ENCODE measurements around the gene RTN4RL1. TPM values are rescaled to one million over a fixed set of nuclear protein-coding genes. Genes with fewer than 3 reads are reported as not detected.

Gene RTN4RL1
- total and polyA plus RNA-seq, 9 of the 15 experiments (the other 6 are each of a cell fraction or from before 2014, with no cell fraction given), result 0.04 to 0.06 (median 0.04) TPM; not detected in 5

DNA sequence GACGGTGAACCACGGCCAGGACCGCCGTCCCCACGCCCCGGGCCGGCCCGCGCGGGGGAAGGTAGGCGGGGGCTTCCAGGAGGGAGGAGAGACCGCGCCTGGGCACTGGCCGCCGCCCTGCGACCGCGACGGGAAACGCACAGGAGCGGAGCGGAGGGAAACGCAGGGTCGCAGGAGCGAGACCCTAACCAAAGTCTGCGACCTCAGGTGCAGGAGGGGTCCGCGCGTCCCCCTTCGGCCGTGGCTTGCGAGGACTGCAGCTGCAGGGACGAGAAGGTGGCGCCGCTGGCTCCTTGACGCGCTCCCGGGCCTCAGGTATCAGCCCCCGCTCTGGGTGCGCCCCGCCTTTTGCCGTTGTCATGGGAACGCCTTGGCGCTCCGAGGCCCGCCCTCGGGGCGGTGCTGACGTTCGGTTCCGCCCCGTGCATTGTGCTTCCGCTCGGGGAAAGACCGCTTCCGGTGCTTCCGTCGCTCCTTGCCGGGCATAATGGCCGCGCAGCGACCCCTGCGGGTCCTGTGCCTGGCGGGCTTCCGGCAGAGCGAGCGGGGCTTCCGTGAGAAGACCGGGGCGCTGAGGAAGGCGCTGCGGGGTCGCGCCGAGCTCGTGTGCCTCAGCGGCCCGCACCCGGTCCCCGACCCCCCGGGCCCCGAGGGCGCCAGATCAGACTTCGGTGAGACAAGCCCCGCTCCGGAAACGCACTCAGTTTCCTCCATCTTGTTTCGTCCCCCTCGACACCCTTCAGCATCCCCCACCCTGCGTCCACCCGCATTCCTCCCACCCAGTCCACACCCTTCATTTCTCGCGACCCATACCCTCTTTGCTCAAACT is 16.6 kb upstream of the RTN4RL1 start, which contains the start of gene OVCA2 (continued):
- TF ChIP-seq SRSF7 (optimal IDR thresholded peaks at IDR 0.05; ENCODE audit: low read depth, low read length) (no peak), NFATC3 (IDR thresholded peaks at IDR 0.05) (no peak), SMAD4 (CRISPR knock-in tag; conservative IDR thresholded peaks at IDR 0.05) (no peak), ZNF717 (CRISPR knock-in tag; IDR thresholded peaks at IDR 0.05) (no peak), RBBP5 (IDR thresholded peaks at IDR 0.05; ENCODE audit: borderline replicate concordance, insufficient read depth, low read length, poor library complexity, severe bottlenecking) (peak; percentile 82), CREBBP (IDR thresholded peaks at IDR 0.05; ENCODE audit: low read depth, low read length) (no peak), ZNF174 (CRISPR knock-in tag; IDR thresholded peaks at IDR 0.05) (no peak), HDAC1 (IDR thresholded peaks at IDR 0.05) (no peak), ETV5 (CRISPR knock-in tag; IDR thresholded peaks at IDR 0.05; ENCODE audit: low read depth) (peak; percentile 93), GABPB2 (CRISPR knock-in tag; conservative IDR thresholded peaks at IDR 0.05) (no peak)
- TF ChIP-seq, protein P1, sequence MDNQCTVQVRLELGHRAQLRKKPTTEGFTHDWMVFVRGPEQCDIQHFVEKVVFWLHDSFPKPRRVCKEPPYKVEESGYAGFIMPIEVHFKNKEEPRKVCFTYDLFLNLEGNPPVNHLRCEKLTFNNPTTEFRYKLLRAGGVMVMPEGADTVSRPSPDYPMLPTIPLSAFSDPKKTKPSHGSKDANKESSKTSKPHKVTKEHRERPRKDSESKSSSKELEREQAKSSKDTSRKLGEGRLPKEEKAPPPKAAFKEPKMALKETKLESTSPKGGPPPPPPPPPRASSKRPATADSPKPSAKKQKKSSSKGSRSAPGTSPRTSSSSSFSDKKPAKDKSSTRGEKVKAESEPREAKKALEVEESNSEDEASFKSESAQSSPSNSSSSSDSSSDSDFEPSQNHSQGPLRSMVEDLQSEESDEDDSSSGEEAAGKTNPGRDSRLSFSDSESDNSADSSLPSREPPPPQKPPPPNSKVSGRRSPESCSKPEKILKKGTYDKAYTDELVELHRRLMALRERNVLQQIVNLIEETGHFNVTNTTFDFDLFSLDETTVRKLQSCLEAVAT (IDR thresholded peaks at IDR 0.05), result no peak
- TF ChIP-seq, protein P2, sequence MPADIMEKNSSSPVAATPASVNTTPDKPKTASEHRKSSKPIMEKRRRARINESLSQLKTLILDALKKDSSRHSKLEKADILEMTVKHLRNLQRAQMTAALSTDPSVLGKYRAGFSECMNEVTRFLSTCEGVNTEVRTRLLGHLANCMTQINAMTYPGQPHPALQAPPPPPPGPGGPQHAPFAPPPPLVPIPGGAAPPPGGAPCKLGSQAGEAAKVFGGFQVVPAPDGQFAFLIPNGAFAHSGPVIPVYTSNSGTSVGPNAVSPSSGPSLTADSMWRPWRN (IDR thresholded peaks at IDR 0.05; ENCODE audit: low read depth), result no peak
- TF ChIP-seq, protein P3, sequence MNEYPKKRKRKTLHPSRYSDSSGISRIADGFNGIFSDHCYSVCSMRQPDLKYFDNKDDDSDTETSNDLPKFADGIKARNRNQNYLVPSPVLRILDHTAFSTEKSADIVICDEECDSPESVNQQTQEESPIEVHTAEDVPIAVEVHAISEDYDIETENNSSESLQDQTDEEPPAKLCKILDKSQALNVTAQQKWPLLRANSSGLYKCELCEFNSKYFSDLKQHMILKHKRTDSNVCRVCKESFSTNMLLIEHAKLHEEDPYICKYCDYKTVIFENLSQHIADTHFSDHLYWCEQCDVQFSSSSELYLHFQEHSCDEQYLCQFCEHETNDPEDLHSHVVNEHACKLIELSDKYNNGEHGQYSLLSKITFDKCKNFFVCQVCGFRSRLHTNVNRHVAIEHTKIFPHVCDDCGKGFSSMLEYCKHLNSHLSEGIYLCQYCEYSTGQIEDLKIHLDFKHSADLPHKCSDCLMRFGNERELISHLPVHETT (CRISPR knock-in tag; conservative IDR thresholded peaks at IDR 0.05 in 1 of 2, IDR thresholded peaks at IDR 0.05 in 1 of 2), result peak in 1 of 2 experiments; percentile 77; a peak in 2 of 4 replicates
- TF ChIP-seq, protein P4, sequence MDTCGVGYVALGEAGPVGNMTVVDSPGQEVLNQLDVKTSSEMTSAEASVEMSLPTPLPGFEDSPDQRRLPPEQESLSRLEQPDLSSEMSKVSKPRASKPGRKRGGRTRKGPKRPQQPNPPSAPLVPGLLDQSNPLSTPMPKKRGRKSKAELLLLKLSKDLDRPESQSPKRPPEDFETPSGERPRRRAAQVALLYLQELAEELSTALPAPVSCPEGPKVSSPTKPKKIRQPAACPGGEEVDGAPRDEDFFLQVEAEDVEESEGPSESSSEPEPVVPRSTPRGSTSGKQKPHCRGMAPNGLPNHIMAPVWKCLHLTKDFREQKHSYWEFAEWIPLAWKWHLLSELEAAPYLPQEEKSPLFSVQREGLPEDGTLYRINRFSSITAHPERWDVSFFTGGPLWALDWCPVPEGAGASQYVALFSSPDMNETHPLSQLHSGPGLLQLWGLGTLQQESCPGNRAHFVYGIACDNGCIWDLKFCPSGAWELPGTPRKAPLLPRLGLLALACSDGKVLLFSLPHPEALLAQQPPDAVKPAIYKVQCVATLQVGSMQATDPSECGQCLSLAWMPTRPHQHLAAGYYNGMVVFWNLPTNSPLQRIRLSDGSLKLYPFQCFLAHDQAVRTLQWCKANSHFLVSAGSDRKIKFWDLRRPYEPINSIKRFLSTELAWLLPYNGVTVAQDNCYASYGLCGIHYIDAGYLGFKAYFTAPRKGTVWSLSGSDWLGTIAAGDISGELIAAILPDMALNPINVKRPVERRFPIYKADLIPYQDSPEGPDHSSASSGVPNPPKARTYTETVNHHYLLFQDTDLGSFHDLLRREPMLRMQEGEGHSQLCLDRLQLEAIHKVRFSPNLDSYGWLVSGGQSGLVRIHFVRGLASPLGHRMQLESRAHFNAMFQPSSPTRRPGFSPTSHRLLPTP (IDR thresholded peaks at IDR 0.05; ENCODE audit: borderline replicate concordance, extremely low read depth, insufficient read length), result no peak
- TF ChIP-seq, protein P5, sequence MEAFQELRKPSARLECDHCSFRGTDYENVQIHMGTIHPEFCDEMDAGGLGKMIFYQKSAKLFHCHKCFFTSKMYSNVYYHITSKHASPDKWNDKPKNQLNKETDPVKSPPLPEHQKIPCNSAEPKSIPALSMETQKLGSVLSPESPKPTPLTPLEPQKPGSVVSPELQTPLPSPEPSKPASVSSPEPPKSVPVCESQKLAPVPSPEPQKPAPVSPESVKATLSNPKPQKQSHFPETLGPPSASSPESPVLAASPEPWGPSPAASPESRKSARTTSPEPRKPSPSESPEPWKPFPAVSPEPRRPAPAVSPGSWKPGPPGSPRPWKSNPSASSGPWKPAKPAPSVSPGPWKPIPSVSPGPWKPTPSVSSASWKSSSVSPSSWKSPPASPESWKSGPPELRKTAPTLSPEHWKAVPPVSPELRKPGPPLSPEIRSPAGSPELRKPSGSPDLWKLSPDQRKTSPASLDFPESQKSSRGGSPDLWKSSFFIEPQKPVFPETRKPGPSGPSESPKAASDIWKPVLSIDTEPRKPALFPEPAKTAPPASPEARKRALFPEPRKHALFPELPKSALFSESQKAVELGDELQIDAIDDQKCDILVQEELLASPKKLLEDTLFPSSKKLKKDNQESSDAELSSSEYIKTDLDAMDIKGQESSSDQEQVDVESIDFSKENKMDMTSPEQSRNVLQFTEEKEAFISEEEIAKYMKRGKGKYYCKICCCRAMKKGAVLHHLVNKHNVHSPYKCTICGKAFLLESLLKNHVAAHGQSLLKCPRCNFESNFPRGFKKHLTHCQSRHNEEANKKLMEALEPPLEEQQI (IDR thresholded peaks at IDR 0.05), result no peak
